Naive thymus-derived CD4-positive, alpha-beta T cell (primary cell): ENCODE data around the gene AADACL4. TPM values are rescaled to one million over a fixed set of nuclear protein-coding genes. Genes with fewer than 3 reads are reported as not detected.
A peak's percentile ranks its signal among the peaks of the same experiment; 100 is the strongest.

Experiments
- ATAC-seq: fragments of 150-1000 bp; cut with Tn5 transposase; 2 replicates; pipeline ENCODE4 v1.10.0; 2021; ENCODE audit warnings: mild to moderate bottlenecking, moderate library complexity
- CTCF ChIA-PET: fragments of 350-600 bp; sonication (Branson Sonifier 250); formaldehyde crosslinking; loops from one replicate; lab custom pipeline; 2021; ENCODE audit warnings: antibody characterized with exemption; lab: Charles Lee
- POLR2A ChIA-PET: fragments of 350-600 bp; sonication (Branson Sonifier 250); formaldehyde crosslinking; loops from one replicate; lab custom pipeline; 2021; ENCODE audit warnings: antibody characterized with exemption, inconsistent platforms; lab: Charles Lee
- DNase-seq, 9 donors: peaks; one replicate each; pipeline versions ENCODE4 v3.0.0 to v3.0.0-alpha.2; 2020 to 2022; ENCODE audit warnings: mixed read lengths in 1 of 9
- H3K27ac ChIP-seq: one replicate; pipeline ENCODE4 v1.7.0; 2013; ENCODE audit warnings: mild to moderate bottlenecking, low read depth, low read length, moderate library complexity
- H3K27me3 ChIP-seq, 2 donors: one replicate each; pipeline ENCODE4 v1.7.0; 2013; ENCODE audit warnings: low read length in 2 of 2, mild to moderate bottlenecking in 2 of 2, moderate library complexity in 2 of 2; ENCODE audit not compliant: control insufficient read depth in 2 of 2, insufficient read depth in 2 of 2
- H3K36me3 ChIP-seq, 3 experiments: 1 replicate in 2 of 3; 2 replicates in 1 of 3; pipeline ENCODE4 v1.7.0; 2013; ENCODE audit warnings: low read length in 3 of 3, mild to moderate bottlenecking in 3 of 3, moderate library complexity in 1 of 3; ENCODE audit not compliant: insufficient read depth in 3 of 3, control insufficient read depth in 2 of 3
- H3K4me1 ChIP-seq, 2 donors: one replicate each; pipeline ENCODE4 v1.7.0; 2013; ENCODE audit warnings: low read length in 2 of 2, mild to moderate bottlenecking in 2 of 2, moderate library complexity in 1 of 2; ENCODE audit not compliant: control insufficient read depth in 2 of 2, insufficient read depth in 2 of 2
- H3K4me3 ChIP-seq: 2 replicates; pipeline ENCODE4 v1.7.0; 2013; ENCODE audit warnings: mild to moderate bottlenecking, low read length
- H3K9me3 ChIP-seq, 3 experiments: 1 replicate in 2 of 3; 2 replicates in 1 of 3; pipeline ENCODE4 v1.7.0; 2013; ENCODE audit warnings: low read length in 3 of 3; ENCODE audit not compliant: control insufficient read depth in 2 of 3
- H3K27ac Mint-ChIP-seq, 9 donors: one replicate each; pipeline ENCODE4 v1.8.0; 2020 to 2022; ENCODE audit warnings: mixed read lengths in 9 of 9, mild to moderate bottlenecking in 8 of 9, moderate library complexity in 5 of 9, inconsistent platforms in 2 of 9
- H3K27me3 Mint-ChIP-seq, 5 donors: one replicate each; pipeline ENCODE4 v1.8.0; 2021 to 2022; ENCODE audit warnings: mixed read lengths in 5 of 5, mild to moderate bottlenecking in 1 of 5
- H3K36me3 Mint-ChIP-seq, 5 donors: one replicate each; pipeline ENCODE4 v1.8.0; 2020 to 2022; ENCODE audit warnings: mixed read lengths in 5 of 5, mild to moderate bottlenecking in 3 of 5, inconsistent platforms in 1 of 5
- H3K4me1 Mint-ChIP-seq, 7 donors: one replicate each; pipeline ENCODE4 v1.8.0; 2020 to 2022; ENCODE audit warnings: mixed read lengths in 7 of 7, mild to moderate bottlenecking in 3 of 7, inconsistent platforms in 1 of 7
- H3K4me3 Mint-ChIP-seq, 10 donors: one replicate each; pipeline ENCODE4 v1.8.0; 2020 to 2022; ENCODE audit warnings: mild to moderate bottlenecking in 10 of 10, mixed read lengths in 10 of 10, moderate library complexity in 6 of 10, inconsistent platforms in 2 of 10
- H3K9me3 Mint-ChIP-seq, 11 donors: one replicate each; pipeline ENCODE4 v1.8.0; 2020 to 2022; ENCODE audit warnings: mixed read lengths in 11 of 11, mild to moderate bottlenecking in 4 of 11, inconsistent platforms in 1 of 11, moderate library complexity in 1 of 11
- intact Hi-C, 2 donors: fragments of 100-400 bp; cut with micrococcal nuclease; formaldehyde crosslinking; loops; one replicate each; pipeline ENCODE4 v1.15.1; 2023
- polyA plus RNA-seq, 2 donors: library from polyadenylated mRNA; unstranded; fragments of 300-500 nt; fragmentation: Illumina TruSeq; gene quantifications; one replicate each; pipeline ENCODE4 v1.2.3, GENCODE V29; 2021
- total RNA-seq, 6 experiments: library from RNA in 5 of 6; stranded (reverse) in 5 of 6; gene quantifications; 1 replicate in 5 of 6; 2 replicates in 1 of 6; pipeline ENCODE4 v1.2.3 and lab custom pipeline; 2021 to 2026

The AADACL4 gene
- total and polyA plus RNA-seq, 7 experiments from 2014 or later, result not detected

DNA sequence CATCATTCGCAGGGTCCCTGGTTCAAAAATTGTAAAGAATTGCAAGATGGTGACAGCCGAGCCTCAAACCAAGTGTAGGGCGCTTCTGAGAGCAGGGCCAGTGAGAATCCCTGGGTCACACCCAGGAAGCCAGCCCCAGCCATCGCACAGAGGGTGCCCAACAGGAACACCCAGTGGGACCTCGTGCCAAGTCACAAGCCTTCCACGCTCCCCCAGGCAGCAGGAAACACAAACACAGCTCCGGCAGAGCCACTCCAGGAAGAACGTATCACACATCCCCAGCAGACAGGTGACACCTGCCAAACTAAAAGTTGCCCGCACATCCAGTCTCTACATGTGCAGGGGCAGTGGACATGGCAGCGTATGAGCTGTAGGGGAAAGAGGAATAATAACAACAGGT, 46.1 kb upstream of the AADACL4 start:
- H3K9me3 ChIP-seq, result no peaks in the 10 kb centered on the region
- Mint-ChIP-seq H3K27me3 (peaks cover 0 to 13% (median 0%) of the 10 kb centered on the region in 5 donors), H3K9me3 (no peaks in the 10 kb centered on the region), H3K4me1 (peaks cover 29 to 85% (median 71%) of the 10 kb centered on the region in 7 donors), H3K4me3 (peak overlapping the region in 8 of 10 donors; percentile 24 to 76 (median 56)), H3K36me3 (peaks cover 0 to 13% (median 0%) of the 10 kb centered on the region in 5 donors), H3K27ac (peak overlapping the region in 8 of 9 donors; percentile 9 to 94 (median 60))
- DNase-seq, result no peak
- intact Hi-C loops, result no loop called here
- ChIA-PET CTCF (interaction anchor here (8.2 kb wide), 1 partner anchor 20 kb away, joined by 110 read pairs; the partner anchor contains the start of gene DHRS3), POLR2A (interaction anchor here (12.3 kb wide), 1 partner anchor 19 kb away, joined by 204 read pairs; the partner anchor contains the start of gene DHRS3)
- no peak for ATAC-seq
- no peaks in the 10 kb centered on the region for H3K27me3 ChIP-seq
- H3K4me3 ChIP-seq, result no peak overlapping the region
- no peaks in the 10 kb centered on the region for H3K36me3 ChIP-seq
- H3K27ac ChIP-seq, result no peak overlapping the region
- peaks cover 4 to 46% of the 10 kb centered on the region in 2 donors for H3K4me1 ChIP-seq

DNA sequence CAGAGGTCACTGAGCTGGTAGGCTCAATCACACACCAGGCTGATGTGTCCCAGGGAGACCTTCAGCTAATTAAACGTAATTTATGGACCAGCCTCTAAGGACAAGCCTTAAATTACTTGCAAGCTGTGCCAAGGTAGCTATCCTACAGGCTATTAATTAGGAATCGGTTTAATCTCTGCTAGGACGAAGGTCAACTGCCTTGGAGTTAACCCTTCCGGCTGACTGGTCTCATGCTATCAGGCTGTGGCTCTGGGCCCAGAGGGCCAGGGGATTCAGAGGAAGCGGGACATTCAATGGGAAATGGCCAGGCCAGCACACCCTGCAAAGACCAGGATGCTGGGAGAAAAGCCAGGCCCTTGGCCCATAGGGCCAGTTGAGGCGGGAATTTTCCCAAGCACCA, 44.9 kb upstream of the AADACL4 start:
- ATAC-seq, result no peak
- peaks cover 27 to 85% (median 72%) of the 10 kb centered on the region in 7 donors for H3K4me1 Mint-ChIP-seq
- H3K36me3 ChIP-seq, result no peaks in the 10 kb centered on the region
- no peak overlapping the region for H3K4me3 Mint-ChIP-seq
- intact Hi-C loops, result no loop called here
- H3K9me3 Mint-ChIP-seq, result no peaks in the 10 kb centered on the region
- POLR2A ChIA-PET, result interaction anchor here (12.3 kb wide), 1 partner anchor 18 kb away, joined by 204 read pairs; the partner anchor contains the start of gene DHRS3
- peaks cover 0 to 12% (median 0%) of the 10 kb centered on the region in 5 donors for H3K27me3 Mint-ChIP-seq
- no peak overlapping the region for H3K27ac ChIP-seq
- H3K9me3 ChIP-seq, result no peaks in the 10 kb centered on the region
- H3K36me3 Mint-ChIP-seq, result peaks cover 0 to 12% (median under 1%) of the 10 kb centered on the region in 5 donors
- peak overlapping the region in 2 of 9 donors; percentile 36 to 62 for H3K27ac Mint-ChIP-seq
- no peaks in the 10 kb centered on the region for H3K27me3 ChIP-seq
- peaks cover 16 to 57% of the 10 kb centered on the region in 2 donors for H3K4me1 ChIP-seq
- CTCF ChIA-PET, result interaction anchor here (0.8 to 8.2 kb wide), 4 partner anchors 19 to 192 kb away, joined by 3 to 110 read pairs (median 8); partner anchors contain the start of gene DHRS3
- no peak for DNase-seq
- no peak overlapping the region for H3K4me3 ChIP-seq

DNA sequence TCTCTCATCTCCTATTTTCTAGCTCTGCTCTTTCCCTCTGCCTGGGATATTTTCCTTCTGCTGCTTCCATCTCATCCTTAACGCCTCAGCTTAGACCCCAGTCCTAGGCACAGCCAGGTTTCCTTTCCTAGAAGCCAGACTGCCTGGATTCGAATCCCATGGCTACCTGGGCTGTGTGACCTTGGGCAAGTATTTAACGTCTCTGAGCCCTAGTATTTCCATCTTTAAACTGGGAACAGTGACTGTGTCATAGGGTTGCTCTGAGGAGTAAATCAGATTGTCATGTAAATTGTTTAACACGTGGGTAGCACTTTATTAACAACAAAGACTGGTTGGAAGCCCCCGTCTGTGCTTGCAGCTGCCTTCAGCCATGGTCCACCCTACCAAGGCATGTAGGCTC, 44.2 kb upstream of the AADACL4 start:
- Histone ChIP-seq H3K36me3 (no peaks in the 10 kb centered on the region), H3K9me3 (no peaks in the 10 kb centered on the region), H3K27ac (no peak overlapping the region), H3K27me3 (no peaks in the 10 kb centered on the region), H3K4me3 (no peak overlapping the region), H3K4me1 (peaks cover 23 to 57% of the 10 kb centered on the region in 2 donors)
- peak overlapping the region in 1 of 10 donors; percentile 33 for H3K4me3 Mint-ChIP-seq
- intact Hi-C loops, result loop anchor here in 1 of 2 donors (5.0 kb wide), 1 partner anchor 192 kb away; no protein-coding TSS in a partner anchor
- peaks cover 0 to 5% (median 0%) of the 10 kb centered on the region in 5 donors for H3K27me3 Mint-ChIP-seq
- H3K9me3 Mint-ChIP-seq, result no peaks in the 10 kb centered on the region
- no peak for DNase-seq
- POLR2A ChIA-PET, result interaction anchor here (12.3 kb wide), 1 partner anchor 18 kb away, joined by 204 read pairs; the partner anchor contains the start of gene DHRS3
- H3K4me1 Mint-ChIP-seq, result peaks cover 27 to 85% (median 72%) of the 10 kb centered on the region in 7 donors
- CTCF ChIA-PET, result interaction anchor here (3.5 to 8.2 kb wide), 2 partner anchors 18 to 59 kb away, joined by 11 to 110 read pairs; partner anchors contain the start of gene DHRS3
- peaks cover 0 to 12% (median 6%) of the 10 kb centered on the region in 5 donors for H3K36me3 Mint-ChIP-seq
- H3K27ac Mint-ChIP-seq, result peak overlapping the region in 6 of 9 donors; percentile 2 to 47 (median 26)
- no peak for ATAC-seq

DNA sequence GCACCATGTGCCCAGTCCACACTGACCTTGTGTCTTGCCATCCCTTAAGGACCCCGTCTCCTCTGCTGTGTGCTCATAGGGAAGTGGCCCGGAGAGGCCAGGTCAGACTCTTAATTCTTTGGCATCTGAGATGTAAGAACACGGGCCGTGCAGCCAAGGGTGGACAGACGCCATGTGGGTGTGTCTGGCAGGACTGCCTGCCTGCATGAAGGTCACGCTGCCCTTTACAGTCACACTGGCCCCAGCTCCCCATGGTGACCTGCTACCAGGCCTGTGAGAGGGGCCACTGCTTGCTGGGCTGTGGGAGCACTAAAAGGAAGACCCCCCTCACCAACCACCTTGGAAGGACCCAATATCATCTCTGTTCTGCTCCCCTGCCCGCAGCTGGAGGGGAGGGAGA, 43.5 kb upstream of the AADACL4 start:
- Histone ChIP-seq H3K27me3 (no peaks in the 10 kb centered on the region), H3K9me3 (no peaks in the 10 kb centered on the region), H3K4me1 (peaks cover 27 to 59% of the 10 kb centered on the region in 2 donors), H3K27ac (no peak overlapping the region), H3K36me3 (no peaks in the 10 kb centered on the region), H3K4me3 (no peak overlapping the region)
- intact Hi-C loops, result loop anchor here in 1 of 2 donors (5.0 kb wide), 1 partner anchor 193 kb away; no protein-coding TSS in a partner anchor
- Mint-ChIP-seq H3K27me3 (peaks cover 0 to 2% (median 0%) of the 10 kb centered on the region in 5 donors), H3K36me3 (peaks cover 0 to 12% (median 6%) of the 10 kb centered on the region in 5 donors), H3K27ac (peak overlapping the region in 3 of 9 donors; percentile 3 to 42 (median 36)), H3K9me3 (no peaks in the 10 kb centered on the region), H3K4me3 (no peak overlapping the region), H3K4me1 (peaks cover 27 to 87% (median 69%) of the 10 kb centered on the region in 7 donors)
- ChIA-PET CTCF (interaction anchor here (3.5 to 8.2 kb wide), 2 partner anchors 18 to 59 kb away, joined by 11 to 110 read pairs; partner anchors contain the start of gene DHRS3), POLR2A (interaction anchor here (12.3 kb wide), 1 partner anchor 17 kb away, joined by 204 read pairs; the partner anchor contains the start of gene DHRS3)
- no peak for DNase-seq
- ATAC-seq, result no peak

GRCh38 chr1:12600880-12601633, 42.8 kb upstream of the AADACL4 start:
- Mint-ChIP-seq H3K9me3 (peaks cover 0 to 2% (median 0%) of the 10 kb centered on the region in 11 donors), H3K27ac (peak overlapping the region in 8 of 9 donors; percentile 23 to 87 (median 46)), H3K4me1 (peaks cover 27 to 95% (median 74%) of the 10 kb centered on the region in 7 donors), H3K27me3 (peaks cover 0 to 2% (median 0%) of the 10 kb centered on the region in 5 donors), H3K4me3 (peak overlapping the region in 3 of 10 donors; percentile 11 to 69 (median 32)), H3K36me3 (peaks cover 0 to 15% (median 8%) of the 10 kb centered on the region in 5 donors)
- CTCF ChIA-PET, result interaction anchor here (0.5 to 8.2 kb wide), 9 partner anchors 10 to 288 kb away, joined by 3 to 110 read pairs (median 4); partner anchors contain the start of gene DHRS3
- no peak overlapping the region for H3K27ac ChIP-seq
- no peaks in the 10 kb centered on the region for H3K9me3 ChIP-seq
- no peaks in the 10 kb centered on the region for H3K27me3 ChIP-seq
- peak; percentile 35 to 71 (median 60) for DNase-seq
- no peaks in the 10 kb centered on the region for H3K36me3 ChIP-seq
- ATAC-seq, result peak; percentile 52
- H3K4me1 ChIP-seq, result peaks cover 27 to 60% of the 10 kb centered on the region in 2 donors
- POLR2A ChIA-PET, result interaction anchor here (1.4 to 12.3 kb wide), 3 partner anchors 16 to 90 kb away, joined by 3 to 204 read pairs (median 7); partner anchors contain the start of gene DHRS3
- H3K4me3 ChIP-seq, result no peak overlapping the region
- intact Hi-C loops, result loop anchor here (1.0 to 5.0 kb wide), 2 partner anchors 18 to 194 kb away; no protein-coding TSS in a partner anchor
